Common myeloid progenitor, CD34-positive (primary cell): ENCODE measurements around the gene STAT3.

Experiments used
- CTCF ChIA-PET: fragments of 350-600 bp; sonication (Branson Sonifier 250); formaldehyde crosslinking; loops from one replicate; lab custom pipeline; 2021; ENCODE audit warnings: antibody characterized with exemption; lab: Charles Lee
- POLR2A ChIA-PET: fragments of 350-600 bp; sonication (Branson Sonifier 250); formaldehyde crosslinking; loops from one replicate; lab custom pipeline; 2021; ENCODE audit warnings: antibody characterized with exemption; lab: Charles Lee
- DNase-seq, 3 donors: peaks; one replicate each; pipeline versions ENCODE4 v3.0.0 to v3.0.0-alpha.2; 2013
- H3K27ac ChIP-seq, 2 experiments: 1 replicate in 1 of 2; 2 replicates in 1 of 2; pipeline ENCODE4 v1.7.0; 2013; ENCODE audit warnings: inconsistent platforms in 2 of 2, low read length in 2 of 2, mild to moderate bottlenecking in 2 of 2, low read depth in 1 of 2, moderate library complexity in 1 of 2; ENCODE audit not compliant: severe bottlenecking in 2 of 2, insufficient read depth in 1 of 2, poor library complexity in 1 of 2
- H3K27me3 ChIP-seq, 5 experiments: replicated peaks in 2 of 5; 1 replicate in 3 of 5; 2 replicates in 2 of 5; pipeline versions ENCODE4 v1.6.1 to v1.7.0; 2013; ENCODE audit warnings: low read length in 4 of 5, mild to moderate bottlenecking in 2 of 5, moderate library complexity in 2 of 5, inconsistent platforms in 1 of 5; ENCODE audit not compliant: insufficient read depth in 5 of 5, control insufficient read depth in 4 of 5
- H3K36me3 ChIP-seq, 4 experiments: 1 replicate in 2 of 4; 2 replicates in 2 of 4; pipeline versions ENCODE4 v1.6.1 to v1.7.0; 2013; ENCODE audit warnings: low read length in 3 of 4, control low read depth in 1 of 4, mild to moderate bottlenecking in 1 of 4; ENCODE audit not compliant: control insufficient read depth in 4 of 4, insufficient read depth in 4 of 4
- H3K4me1 ChIP-seq, 4 experiments: 1 replicate in 3 of 4; 2 replicates in 1 of 4; pipeline versions ENCODE4 v1.6.1 to v1.7.1; 2013; ENCODE audit warnings: low read length in 3 of 4, mild to moderate bottlenecking in 3 of 4, control low read depth in 1 of 4, inconsistent platforms in 1 of 4, moderate library complexity in 1 of 4; ENCODE audit not compliant: control insufficient read depth in 4 of 4, insufficient read depth in 4 of 4; ENCODE audit errors: control extremely low read depth in 1 of 4
- H3K4me3 ChIP-seq, 7 experiments: 1 replicate in 4 of 7; 2 replicates in 3 of 7; pipeline versions ENCODE4 v1.5.1 to v1.7.0; 2013; ENCODE audit warnings: mild to moderate bottlenecking in 7 of 7, low read length in 6 of 7, moderate library complexity in 6 of 7, inconsistent platforms in 2 of 7, low read depth in 2 of 7, control low read depth in 1 of 7; ENCODE audit not compliant: insufficient read depth in 4 of 7, control insufficient read depth in 1 of 7; ENCODE audit errors: extremely low read depth in 1 of 7
- H3K9me3 ChIP-seq, 5 experiments: 1 replicate in 4 of 5; 2 replicates in 1 of 5; pipeline versions ENCODE4 v1.6.1 to v1.7.1; 2013; ENCODE audit warnings: low read length in 4 of 5, mild to moderate bottlenecking in 2 of 5, inconsistent platforms in 1 of 5, low read depth in 1 of 5, moderate library complexity in 1 of 5; ENCODE audit not compliant: control insufficient read depth in 4 of 5, insufficient read depth in 2 of 5; ENCODE audit errors: control extremely low read depth in 1 of 5
- WGBS: methylation state at CpG from one replicate; pipeline ENCODE4 v1.1.5; 2013; ENCODE audit not compliant: insufficient coverage; 5-methylcytosine and 5-hydroxymethylcytosine counted together

The STAT3 gene

DNA sequence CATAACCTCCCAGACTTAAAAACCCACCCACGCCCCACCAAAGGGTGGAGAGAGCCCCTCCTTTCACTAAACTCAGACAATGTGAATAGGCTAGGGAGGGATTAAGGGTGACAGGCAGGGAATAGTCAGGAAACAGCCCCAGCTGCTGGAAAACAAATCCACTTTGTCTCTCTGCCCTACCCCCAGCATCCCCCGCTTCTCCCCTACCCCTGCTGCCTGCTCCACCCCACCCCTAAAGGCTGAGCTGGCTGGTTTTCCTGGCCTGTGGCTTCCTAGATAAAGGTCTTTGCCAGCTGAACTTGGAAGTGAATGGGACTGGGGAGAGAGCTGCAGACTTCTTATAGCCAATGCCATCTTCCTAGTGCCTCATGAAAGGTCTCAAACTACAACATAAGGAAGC is 19.8 kb upstream of the STAT3 start:
- ChIA-PET POLR2A (interaction anchor here (0.7 kb wide), 1 partner anchor 27 kb away, joined by 3 read pairs; no protein-coding TSS in a partner anchor), CTCF (interaction anchor here (0.6 to 12.1 kb wide), 9 partner anchors 11 to 117 kb away, joined by 3 to 174 read pairs (median 9); partner anchors contain the start of gene STAT3)
- no peak for DNase-seq
- WGBS = no CpG with 5 or more reads among the region's 2 CpGs
- Histone ChIP-seq H3K9me3 (no peaks in the 10 kb centered on the region), H3K36me3 (peaks cover 0 to 15% (median 12%) of the 10 kb centered on the region in 4 experiments), H3K27ac (peak overlapping the region in 1 of 2 experiments; percentile 54), H3K27me3 (no peaks in the 10 kb centered on the region), H3K4me1 (peaks cover 0 to 55% (median 37%) of the 10 kb centered on the region in 4 experiments), H3K4me3 (no peak overlapping the region)

DNA sequence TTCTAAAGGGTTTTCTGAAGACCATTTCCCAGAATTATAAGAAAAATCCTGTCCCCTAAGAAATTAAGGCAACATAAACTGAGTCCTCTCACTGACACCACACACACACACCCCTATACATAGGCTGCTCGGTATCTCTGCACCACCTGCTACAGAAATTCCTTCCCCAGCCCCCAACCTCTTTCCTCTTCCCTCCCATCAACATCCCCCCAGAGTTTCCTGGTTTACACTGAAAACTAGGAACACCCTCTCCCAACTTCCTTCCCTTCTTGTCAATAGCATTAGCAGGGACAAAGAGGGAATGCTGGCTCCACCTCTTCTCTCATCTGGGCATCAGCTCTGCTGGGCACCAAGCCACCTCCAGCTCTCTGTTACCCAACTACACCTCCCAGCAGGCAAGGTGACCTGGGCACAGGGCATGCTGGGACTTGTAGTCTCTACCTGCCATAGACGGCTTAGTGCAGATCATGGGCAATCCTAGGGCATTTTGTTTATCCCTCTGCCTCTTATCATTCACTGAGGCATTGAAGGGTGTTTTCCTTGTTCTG is 19.1 kb upstream of the STAT3 start:
- H3K4me3 ChIP-seq = no peak overlapping the region
- WGBS = 0% methylated on average over 1 of the region's 2 CpGs
- peaks cover 0 to 16% (median 12%) of the 10 kb centered on the region in 4 experiments for H3K36me3 ChIP-seq
- H3K4me1 ChIP-seq = peaks cover 0 to 57% (median 44%) of the 10 kb centered on the region in 4 experiments
- no peaks in the 10 kb centered on the region for H3K27me3 ChIP-seq
- peak overlapping the region; percentile 40 to 43 for H3K27ac ChIP-seq
- H3K9me3 ChIP-seq = no peaks in the 10 kb centered on the region
- DNase-seq = peak in 2 of 3 donors; percentile 64 to 73
- ChIA-PET CTCF (interaction anchor here (0.9 to 12.1 kb wide), 17 partner anchors 8 to 193 kb away, joined by 3 to 174 read pairs (median 5); partner anchors contain the start of genes CAVIN1 and STAT3), POLR2A (interaction anchor here (0.6 kb wide), 1 partner anchor 92 kb away, joined by 3 read pairs; no protein-coding TSS in a partner anchor)

DNA sequence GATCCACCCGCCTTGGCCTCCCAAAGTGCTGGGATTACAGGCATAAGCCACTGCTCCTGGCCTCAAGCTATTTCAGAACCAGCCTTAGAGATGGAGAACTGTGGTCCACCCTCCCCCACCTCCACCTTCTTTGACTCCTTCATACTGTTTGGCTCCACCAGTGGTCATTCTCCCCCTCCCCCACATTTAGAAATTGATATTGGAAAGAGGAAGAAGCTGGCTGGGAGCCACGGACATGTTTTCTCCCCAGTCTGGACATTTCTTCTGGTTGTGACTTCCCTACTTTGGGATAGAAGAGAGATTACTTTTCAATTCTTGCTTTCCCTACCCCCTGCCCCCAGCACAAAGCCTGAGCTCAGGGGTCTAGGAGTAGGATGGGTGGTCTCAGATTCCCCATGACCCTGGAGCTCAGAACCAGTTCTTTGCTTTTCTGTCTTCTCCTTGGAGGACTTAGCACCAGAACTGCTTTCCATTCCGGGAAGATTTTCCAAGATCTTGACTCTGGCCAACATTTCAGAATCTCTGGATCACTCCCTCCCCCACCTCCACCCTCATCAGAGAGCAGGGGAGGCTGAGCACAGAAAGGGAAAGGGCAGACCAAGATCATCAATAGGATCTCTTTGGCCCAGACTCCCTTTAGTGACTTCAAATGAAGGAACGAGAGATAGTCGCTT is 18.5 kb upstream of the STAT3 start:
- WGBS = 94% methylated on average over 3 of the region's 5 CpGs
- no peaks in the 10 kb centered on the region for H3K27me3 ChIP-seq
- no peak for DNase-seq
- H3K36me3 ChIP-seq = peaks cover 0 to 17% (median 12%) of the 10 kb centered on the region in 4 experiments
- CTCF ChIA-PET = interaction anchor here (0.9 to 12.1 kb wide), 22 partner anchors 8 to 220 kb away, joined by 3 to 174 read pairs (median 5); partner anchors contain the start of gene CAVIN1
- peak overlapping the region; percentile 40 to 43 for H3K27ac ChIP-seq
- peaks cover 0 to 54% (median 45%) of the 10 kb centered on the region in 4 experiments for H3K4me1 ChIP-seq
- no peaks in the 10 kb centered on the region for H3K9me3 ChIP-seq
- H3K4me3 ChIP-seq = no peak overlapping the region
- POLR2A ChIA-PET = interaction anchor here (0.6 to 1.2 kb wide), 5 partner anchors 18 to 93 kb away, joined by 3 to 11 read pairs (median 3); partner anchors contain the start of gene STAT3

DNA sequence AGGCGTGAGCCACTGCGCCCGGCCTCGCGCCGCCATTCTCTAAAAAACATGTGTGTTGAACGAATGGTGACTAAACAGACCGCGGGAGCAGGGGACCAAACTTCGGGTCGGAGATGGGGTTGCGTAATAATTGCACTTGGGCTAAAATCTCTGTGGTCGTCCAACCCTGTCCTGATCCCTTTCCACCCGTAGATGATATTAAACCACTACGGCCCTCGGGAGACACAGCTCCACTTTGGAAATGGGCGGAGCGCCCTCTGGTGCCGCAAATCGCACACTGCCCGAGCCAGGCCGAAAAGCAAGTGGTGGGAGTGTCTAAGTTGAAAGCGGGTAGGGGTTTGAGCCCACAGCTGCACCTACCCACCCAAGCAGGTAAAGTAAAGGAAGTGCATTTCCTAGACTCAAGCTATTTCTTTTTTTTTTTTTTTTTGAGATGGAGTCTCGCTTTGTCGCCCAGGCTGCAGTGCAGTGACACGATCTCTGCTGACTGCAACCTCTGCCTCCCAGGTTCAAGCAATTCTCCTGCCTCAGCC is 17.8 kb upstream of the STAT3 start:
- Histone ChIP-seq H3K9me3 (no peaks in the 10 kb centered on the region), H3K36me3 (peaks cover 0 to 17% (median 12%) of the 10 kb centered on the region in 4 experiments), H3K4me1 (peaks cover 0 to 47% (median 39%) of the 10 kb centered on the region in 4 experiments), H3K27ac (no peak overlapping the region), H3K27me3 (no peaks in the 10 kb centered on the region), H3K4me3 (no peak overlapping the region)
- POLR2A ChIA-PET = interaction anchor here (0.9 to 1.6 kb wide), 6 partner anchors 9 to 94 kb away, joined by 3 to 12 read pairs (median 6); partner anchors contain the start of gene STAT3
- CTCF ChIA-PET = interaction anchor here (0.8 to 12.1 kb wide), 21 partner anchors 8 to 284 kb away, joined by 3 to 174 read pairs (median 5); partner anchors contain the start of genes CAVIN1 and HSPB9
- WGBS = 43% methylated on average over 22 of the region's 26 CpGs
- DNase-seq = peak; percentile 77 to 82 (median 82)

DNA sequence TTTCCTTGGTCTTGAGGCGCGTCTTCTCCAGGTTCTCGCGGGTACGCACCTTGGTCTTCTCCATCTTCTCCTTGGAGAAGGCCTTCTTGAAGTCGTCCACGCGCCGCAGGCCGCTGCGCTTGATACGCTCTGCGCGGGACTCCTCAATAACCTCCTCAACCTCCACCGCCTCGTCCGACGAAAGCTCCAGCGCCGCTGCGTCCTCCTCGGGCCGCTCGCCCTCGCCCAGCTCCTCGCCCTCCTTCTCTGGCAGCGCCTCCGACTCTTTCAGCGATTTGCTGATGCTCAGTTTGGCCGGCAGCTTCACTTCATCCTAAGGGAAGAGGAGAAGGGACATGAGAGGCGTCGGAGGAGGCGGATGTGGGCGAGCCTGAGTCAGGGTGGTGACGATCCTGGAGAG is 16.8 kb upstream of the STAT3 start:
- H3K4me1 ChIP-seq = peaks cover 0 to 47% (median 40%) of the 10 kb centered on the region in 4 experiments
- peaks cover 0 to 17% (median 12%) of the 10 kb centered on the region in 4 experiments for H3K36me3 ChIP-seq
- DNase-seq = no peak
- H3K4me3 ChIP-seq = no peak overlapping the region
- CTCF ChIA-PET = interaction anchor here (1.3 to 12.1 kb wide), 10 partner anchors 8 to 114 kb away, joined by 3 to 174 read pairs (median 13); partner anchors contain the start of genes CAVIN1 and STAT3
- no peaks in the 10 kb centered on the region for H3K27me3 ChIP-seq
- no peaks in the 10 kb centered on the region for H3K9me3 ChIP-seq
- H3K27ac ChIP-seq = no peak overlapping the region
- WGBS = 97% methylated on average over 35 of the region's 35 CpGs
- POLR2A ChIA-PET = interaction anchor here (1.0 to 1.6 kb wide), 2 partner anchors 10 to 93 kb away, joined by 6 to 12 read pairs; no protein-coding TSS in a partner anchor

DNA sequence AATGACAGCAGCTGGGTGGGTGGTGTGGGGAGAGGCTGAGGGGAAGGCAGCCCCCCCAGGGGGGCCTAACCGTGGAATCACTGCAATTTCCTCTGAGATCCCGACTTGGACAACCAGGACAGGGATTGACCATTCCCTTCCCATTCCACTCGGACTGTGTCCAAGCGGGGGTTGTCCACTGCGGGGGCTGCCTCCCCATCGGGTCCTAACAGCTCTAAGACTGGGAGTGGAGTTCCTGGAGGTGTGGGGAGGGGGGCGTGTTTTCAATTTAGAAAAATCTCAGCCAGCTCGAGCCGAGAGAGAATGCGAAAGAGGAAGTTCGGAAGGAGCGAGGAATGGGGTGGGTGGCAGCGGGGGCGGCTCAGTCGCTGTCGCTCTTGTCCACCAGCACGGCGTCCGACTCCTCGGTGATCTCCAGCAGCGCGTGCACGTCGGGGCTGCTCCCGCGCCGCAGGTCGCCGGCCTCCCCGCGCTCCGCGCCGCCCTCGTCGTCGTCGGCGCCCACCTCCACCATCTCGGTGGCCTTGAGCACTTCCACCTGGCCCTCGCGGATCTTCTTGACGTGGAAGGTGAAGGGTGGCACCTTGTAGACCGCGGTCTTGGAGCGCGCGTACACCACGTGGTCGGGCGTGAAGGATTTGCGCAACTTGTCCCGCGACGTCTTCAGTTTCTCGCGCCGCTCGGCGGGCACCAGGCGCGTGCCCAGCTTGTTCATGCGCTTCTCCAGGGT is 16.2 kb upstream of the STAT3 start:
- Histone ChIP-seq H3K27ac (no peak overlapping the region), H3K27me3 (no peaks in the 10 kb centered on the region), H3K36me3 (peaks cover 0 to 17% (median 12%) of the 10 kb centered on the region in 4 experiments), H3K4me3 (no peak overlapping the region), H3K4me1 (peaks cover 0 to 47% (median 41%) of the 10 kb centered on the region in 4 experiments), H3K9me3 (no peaks in the 10 kb centered on the region)
- ChIA-PET CTCF (interaction anchor here (1.3 to 12.1 kb wide), 11 partner anchors 8 to 114 kb away, joined by 3 to 174 read pairs (median 13); partner anchors contain the start of genes CAVIN1 and STAT3), POLR2A (interaction anchor here (0.5 to 2.4 kb wide), 3 partner anchors 92 to 182 kb away, joined by 6 to 12 read pairs (median 9); no protein-coding TSS in a partner anchor)
- DNase-seq = no peak
- 92% methylated on average over 42 of the region's 63 CpGs for WGBS
